Kidney (tissue), 14 donors: Measurements from ENCODE around the gene RHOU. TPM values are rescaled to one million over a fixed set of nuclear protein-coding genes. Genes with fewer than 3 reads are reported as not detected.

Source experiments
- DNase-seq, 5 donors: peaks; one replicate each; pipeline ENCODE4 v3.0.0-alpha.2; 2013 to 2020
- FAIRE-seq: peaks from 2 replicates; lab custom pipeline; 2012; peaks lifted over from hg19 to GRCh38; lab: Jason Lieb, UNC
- H3K27ac ChIP-seq, 2 donors: one replicate each; pipeline ENCODE4 v1.7.0; 2013; ENCODE audit warnings: low read depth in 2 of 2, low read length in 2 of 2, inconsistent platforms in 1 of 2
- H3K27me3 ChIP-seq: one replicate; pipeline ENCODE4 v1.7.1; 2013; ENCODE audit warnings: low read length, inconsistent platforms; ENCODE audit not compliant: control insufficient read depth, insufficient read depth
- H3K36me3 ChIP-seq, 3 donors: one replicate each; pipeline versions ENCODE4 v1.7.0 to v1.7.1; 2013; ENCODE audit warnings: low read length in 3 of 3, control low read depth in 1 of 3, inconsistent platforms in 1 of 3; ENCODE audit not compliant: insufficient read depth in 3 of 3, control insufficient read depth in 2 of 3
- H3K4me1 ChIP-seq, 3 donors: one replicate each; pipeline versions ENCODE4 v1.7.0 to v1.7.1; 2013; ENCODE audit warnings: low read length in 3 of 3, inconsistent platforms in 1 of 3, low read depth in 1 of 3; ENCODE audit not compliant: control insufficient read depth in 2 of 3, insufficient read depth in 2 of 3
- H3K4me3 ChIP-seq, 3 donors: one replicate each; pipeline versions ENCODE4 v1.7.0 to v1.8.1; 2013; ENCODE audit warnings: low read length in 3 of 3, control low read depth in 1 of 3, inconsistent platforms in 1 of 3
- H3K9ac ChIP-seq, 3 donors: one replicate each; pipeline versions ENCODE4 v1.7.0 to v1.7.1; 2013; ENCODE audit warnings: low read length in 3 of 3, control low read depth in 1 of 3, inconsistent platforms in 1 of 3
- H3K9me3 ChIP-seq, 3 donors: one replicate each; pipeline versions ENCODE4 v1.7.0 to v1.7.1; 2013; ENCODE audit warnings: low read length in 3 of 3, control low read depth in 1 of 3, inconsistent platforms in 1 of 3; ENCODE audit not compliant: control insufficient read depth in 2 of 3, insufficient read depth in 1 of 3
- intact Hi-C: fragments of 100-400 bp; cut with DNase I; formaldehyde crosslinking; loops from one replicate; pipeline ENCODE4 v1.11.1; 2022
- polyA plus RNA-seq: library from polyadenylated mRNA; stranded (reverse); fragments of 350-450 nt; fragmentation: Illumina TruSeq; extraction: RNeasy Lipid Tissue Mini Kit (QIAGEN cat#74804); gene quantifications from one replicate; pipeline ENCODE4 v1.2.3, GENCODE V29; 2014; ENCODE audit warnings: low read depth, low replicate concordance; ENCODE audit not compliant: insufficient read depth
- total RNA-seq: library from RNA; stranded (reverse); fragmentation: NEBNext Ultra II Directional; extraction: Animal tissue kit (Norgen Biotek cat#: 25700); gene quantifications from one replicate; pipeline ENCODE4 v1.2.1, GENCODE V29; 2021
- TF ChIP-seq, protein P1 (sequence below): IDR thresholded peaks from 3 replicates; pipeline ENCODE4 v1.5.1; 2012; ENCODE audit warnings: mild to moderate bottlenecking, moderate library complexity, borderline replicate concordance; ENCODE audit not compliant: insufficient read depth; ENCODE audit errors: extremely low read depth
- donor health status: control.
- donor health status: control.
- donor health status: control.
- donor health status: control.
- donor health status: control.
- donor health status: DM: yes; HTN: yes; CAD: no.
- donor health status: Normal renal cell carcinoma (clear cell type).

Gene RHOU
- total and polyA plus RNA-seq, 2 donors from 2014 or later = 4.7 to 22.1 TPM

DNA sequence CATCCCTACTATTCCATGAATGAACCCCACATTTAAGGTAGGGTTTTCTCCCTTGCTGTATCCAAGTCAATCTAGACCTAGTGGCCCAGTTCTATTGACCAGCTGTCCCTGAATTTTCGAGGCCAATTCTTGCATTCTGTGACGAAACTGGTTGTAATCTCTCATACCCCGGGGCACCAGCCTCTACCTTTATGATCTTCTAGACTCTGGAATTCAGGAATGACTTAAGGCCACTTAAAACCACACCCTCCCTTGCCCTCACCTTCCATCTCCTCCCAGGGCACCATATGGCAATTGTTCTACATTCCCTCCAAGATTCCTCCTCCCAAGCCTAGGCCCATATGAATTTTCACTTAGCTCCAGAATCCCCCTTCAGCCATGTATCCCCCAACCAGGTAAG is 48.9 kb downstream of the RHOU start:
- H3K4me3 ChIP-seq = no peak overlapping the region
- H3K4me1 ChIP-seq = peaks cover 0 to 6% (median 0%) of the 10 kb centered on the region in 3 donors
- H3K9ac ChIP-seq = no peak overlapping the region
- H3K27me3 ChIP-seq = no peaks in the 10 kb centered on the region
- H3K27ac ChIP-seq = no peak overlapping the region
- H3K9me3 ChIP-seq = no peaks in the 10 kb centered on the region
- DNase-seq (no peak), FAIRE-seq (no peak)
- H3K36me3 ChIP-seq = no peaks in the 10 kb centered on the region
- TF ChIP-seq, protein P1, sequence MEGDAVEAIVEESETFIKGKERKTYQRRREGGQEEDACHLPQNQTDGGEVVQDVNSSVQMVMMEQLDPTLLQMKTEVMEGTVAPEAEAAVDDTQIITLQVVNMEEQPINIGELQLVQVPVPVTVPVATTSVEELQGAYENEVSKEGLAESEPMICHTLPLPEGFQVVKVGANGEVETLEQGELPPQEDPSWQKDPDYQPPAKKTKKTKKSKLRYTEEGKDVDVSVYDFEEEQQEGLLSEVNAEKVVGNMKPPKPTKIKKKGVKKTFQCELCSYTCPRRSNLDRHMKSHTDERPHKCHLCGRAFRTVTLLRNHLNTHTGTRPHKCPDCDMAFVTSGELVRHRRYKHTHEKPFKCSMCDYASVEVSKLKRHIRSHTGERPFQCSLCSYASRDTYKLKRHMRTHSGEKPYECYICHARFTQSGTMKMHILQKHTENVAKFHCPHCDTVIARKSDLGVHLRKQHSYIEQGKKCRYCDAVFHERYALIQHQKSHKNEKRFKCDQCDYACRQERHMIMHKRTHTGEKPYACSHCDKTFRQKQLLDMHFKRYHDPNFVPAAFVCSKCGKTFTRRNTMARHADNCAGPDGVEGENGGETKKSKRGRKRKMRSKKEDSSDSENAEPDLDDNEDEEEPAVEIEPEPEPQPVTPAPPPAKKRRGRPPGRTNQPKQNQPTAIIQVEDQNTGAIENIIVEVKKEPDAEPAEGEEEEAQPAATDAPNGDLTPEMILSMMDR = no peak
- intact Hi-C loops = no loop called here

- intact Hi-C loops = no loop called here
- TF ChIP-seq, protein P1 = no peak
- DNase-seq = peak in 1 of 5 donors; percentile 48
- peak overlapping the region in 1 of 2 donors; percentile 35 for H3K27ac ChIP-seq
- peaks cover 0 to 6% (median 0%) of the 10 kb centered on the region in 3 donors for H3K4me1 ChIP-seq
- no peak for FAIRE-seq
- H3K9me3 ChIP-seq = no peaks in the 10 kb centered on the region
- H3K9ac ChIP-seq = no peak overlapping the region
- H3K27me3 ChIP-seq = no peaks in the 10 kb centered on the region
- H3K4me3 ChIP-seq = no peak overlapping the region
- no peaks in the 10 kb centered on the region for H3K36me3 ChIP-seq
Observed at GRCh38 chr1:228785366-228786330, 50.4 kb downstream of the RHOU start.

DNA sequence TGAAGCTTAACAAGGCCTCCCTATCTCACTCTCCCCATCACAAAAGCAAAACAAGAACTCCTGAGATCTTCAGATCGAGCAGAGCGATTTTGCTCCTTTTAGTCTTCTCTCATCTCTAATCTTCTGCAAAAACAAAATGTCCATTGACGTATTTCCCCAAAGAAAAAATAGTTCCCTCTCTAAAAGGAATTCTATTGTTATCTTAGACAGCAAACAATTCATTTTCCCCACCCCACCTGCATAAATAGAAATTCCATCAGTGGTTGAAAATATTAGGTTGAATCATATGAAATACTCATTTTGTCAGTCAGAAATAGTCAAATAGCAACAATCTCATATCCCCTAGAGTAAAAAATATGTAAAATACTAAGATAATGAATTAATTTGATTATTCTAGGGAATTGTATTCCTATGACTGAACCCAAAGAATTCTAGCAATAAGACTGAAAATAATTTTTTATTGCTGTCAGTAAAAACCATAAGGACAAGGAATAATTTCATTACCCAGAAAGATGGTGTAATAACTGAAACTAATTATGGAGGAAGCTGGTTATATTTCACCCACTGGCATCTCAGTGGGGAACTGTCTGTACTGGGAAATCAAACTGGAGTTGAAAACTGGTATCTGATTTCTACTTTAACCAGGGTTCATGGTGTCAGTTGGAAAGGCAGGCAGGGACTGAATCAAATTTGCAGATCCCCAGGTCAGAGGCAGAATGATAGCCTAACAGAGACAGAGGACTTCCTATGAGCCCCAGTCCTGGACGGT is 51.3 kb downstream of the RHOU start:
- peak overlapping the region in 1 of 2 donors; percentile 35 for H3K27ac ChIP-seq
- H3K9me3 ChIP-seq = no peaks in the 10 kb centered on the region
- no peak for DNase-seq
- no peak for FAIRE-seq
- peaks cover 0 to 6% (median 0%) of the 10 kb centered on the region in 3 donors for H3K4me1 ChIP-seq
- H3K9ac ChIP-seq = no peak overlapping the region
- no peaks in the 10 kb centered on the region for H3K27me3 ChIP-seq
- TF ChIP-seq, protein P1 = no peak
- H3K4me3 ChIP-seq = no peak overlapping the region
- no peaks in the 10 kb centered on the region for H3K36me3 ChIP-seq
- intact Hi-C loops = no loop called here
